GM21723 (cell line): ENCODE data around the gene DBN1.

Experiments used
- ATAC-seq: cut with Tn5 transposase; IDR thresholded peaks from one replicate; pipeline ENCODE4 v1.9.1; 2021; ENCODE audit warnings: mild to moderate bottlenecking, moderate library complexity; ENCODE audit not compliant: unreplicated experiment

Gene DBN1

GRCh38 chr5:177445052-177445916 lies 28.1 kb downstream of the DBN1 start:
- no peak for ATAC-seq

- no peak for ATAC-seq
Observed at GRCh38 chr5:177444106-177445051, 29.1 kb downstream of the DBN1 start.

GRCh38 chr5:177443144-177443983 lies 30.1 kb downstream of the DBN1 start:
- ATAC-seq, result no peak

GRCh38 chr5:177442066-177442826 lies 31.2 kb downstream of the DBN1 start:
- ATAC-seq, result no peak

GRCh38 chr5:177440990-177441780 lies 32.2 kb downstream of the DBN1 start:
- no peak for ATAC-seq

- ATAC-seq, result no peak
Observed at GRCh38 chr5:177440211-177440989, 33.0 kb downstream of the DBN1 start.

- no peak for ATAC-seq
Observed at GRCh38 chr5:177439518-177440053, 33.8 kb downstream of the DBN1 start.

GRCh38 chr5:177438468-177438867 lies 35.0 kb downstream of the DBN1 start:
- ATAC-seq, result no peak

- ATAC-seq, result no peak
Observed at GRCh38 chr5:177437623-177438022, 35.8 kb downstream of the DBN1 start.

GRCh38 chr5:177435847-177436536 lies 37.4 kb downstream of the DBN1 start:
- ATAC-seq, result no peak

GRCh38 chr5:177434942-177435738 lies 38.3 kb downstream of the DBN1 start:
- ATAC-seq, result no peak

GRCh38 chr5:177434437-177434836 lies 39.0 kb downstream of the DBN1 start:
- no peak for ATAC-seq

GRCh38 chr5:177433658-177434217 lies 39.7 kb downstream of the DBN1 start:
- no peak for ATAC-seq

GRCh38 chr5:177432839-177433657 lies 40.4 kb downstream of the DBN1 start:
- ATAC-seq, result no peak

GRCh38 chr5:177432143-177432838 lies 41.1 kb downstream of the DBN1 start:
- no peak for ATAC-seq
